Measurements from ENCODE around the gene CNEP1R1.

Gene CNEP1R1

DNA sequence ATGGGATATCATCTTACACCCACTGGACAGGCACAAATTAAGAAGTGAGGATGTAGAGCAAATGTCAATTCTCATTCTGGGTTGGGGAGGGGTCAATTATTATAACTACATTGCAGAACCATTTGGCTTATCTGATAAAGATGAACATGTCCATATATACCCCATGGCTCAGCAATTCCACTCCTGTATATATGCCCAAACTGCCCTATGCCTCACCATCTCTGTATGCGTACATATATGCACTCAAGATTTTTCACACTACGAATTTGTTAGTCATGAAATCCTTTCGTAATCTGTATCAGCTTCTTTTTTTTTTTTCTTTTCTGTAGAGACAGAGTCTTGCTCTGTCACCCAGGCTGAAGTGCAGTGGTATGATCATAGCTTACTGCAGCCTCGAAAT is 20.8 kb upstream of the CNEP1R1 start:
- TF ChIP-seq GATA2 (IDR thresholded peaks at IDR 0.05; ENCODE audit: low read depth, low read length), result no peak
- TF ChIP-seq GATA3 (IDR thresholded peaks at IDR 0.05; ENCODE audit: low read depth, low read length), result no peak

- TF ChIP-seq GATA2 (IDR thresholded peaks at IDR 0.05; ENCODE audit: low read depth, low read length) (no peak), GATA3 (IDR thresholded peaks at IDR 0.05; ENCODE audit: low read depth, low read length) (no peak)
Observed at GRCh38 chr16:50006964-50007363, 18.1 kb upstream of the CNEP1R1 start.

DNA sequence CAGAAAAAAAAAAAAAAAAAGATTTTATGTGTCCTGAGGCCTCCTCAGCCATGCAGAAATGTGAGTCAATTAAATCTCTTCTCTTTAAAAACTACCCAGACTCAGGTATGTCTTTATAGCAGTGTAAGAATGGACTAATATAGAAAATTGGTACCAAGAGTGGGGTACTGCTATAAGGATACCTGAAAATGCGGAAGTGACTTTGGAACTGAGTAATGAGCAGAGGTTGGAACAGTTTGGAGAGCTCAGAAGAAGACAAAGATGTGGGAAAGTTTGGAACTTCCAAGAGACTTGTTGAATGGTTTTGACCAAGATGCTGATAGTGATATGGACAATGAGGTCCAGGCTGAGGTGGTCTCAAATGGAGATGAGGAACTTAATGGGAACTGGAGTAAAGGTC is 17.3 kb upstream of the CNEP1R1 start:
- TF ChIP-seq GATA2 (IDR thresholded peaks at IDR 0.05; ENCODE audit: low read depth, low read length), result no peak
- no peak for TF ChIP-seq GATA3 (IDR thresholded peaks at IDR 0.05; ENCODE audit: low read depth, low read length)

DNA sequence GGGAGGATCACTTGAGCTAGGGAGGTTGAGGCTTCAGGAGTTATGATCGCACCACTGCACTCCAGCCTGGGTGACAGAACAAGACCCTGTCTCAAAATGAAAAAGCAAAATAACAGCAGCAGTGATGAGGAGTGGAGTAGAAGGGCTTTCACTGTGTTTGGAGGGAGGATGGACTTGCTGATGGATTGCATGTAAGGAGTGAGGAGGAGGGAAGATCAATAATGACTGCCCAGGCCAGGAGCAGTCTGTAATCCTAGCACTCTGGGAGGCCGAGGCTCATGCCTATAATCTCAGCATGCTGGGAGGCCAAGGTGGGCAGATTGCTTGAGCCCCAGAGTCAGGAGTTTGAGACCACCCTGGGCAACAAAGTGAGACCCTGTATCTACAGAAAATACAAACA is 14.8 kb upstream of the CNEP1R1 start:
- TF ChIP-seq GATA3 (IDR thresholded peaks at IDR 0.05; ENCODE audit: low read depth, low read length) (no peak), GATA2 (IDR thresholded peaks at IDR 0.05; ENCODE audit: low read depth, low read length) (no peak)

DNA sequence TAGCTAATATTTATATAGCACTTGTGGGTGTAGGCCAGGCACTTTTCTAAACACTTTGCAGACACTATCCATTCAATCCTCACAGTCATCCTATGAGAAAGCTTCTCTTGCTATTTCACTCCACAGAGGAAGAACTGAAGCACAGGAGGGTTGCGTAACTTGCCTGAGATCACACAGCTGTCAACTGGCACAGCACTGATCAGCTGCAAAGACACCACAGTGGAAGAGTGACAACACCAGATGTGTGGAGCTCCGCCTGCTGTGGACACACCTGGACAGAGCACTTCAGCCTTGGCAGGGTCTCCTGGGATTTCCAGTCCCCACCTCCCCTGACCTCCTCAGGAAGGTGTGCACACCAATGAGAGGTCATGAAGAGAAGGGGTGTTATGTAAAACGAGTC is 13.3 kb upstream of the CNEP1R1 start:
- no peak for TF ChIP-seq GATA3 (IDR thresholded peaks at IDR 0.05; ENCODE audit: low read depth, low read length)
- TF ChIP-seq GATA2 (IDR thresholded peaks at IDR 0.05; ENCODE audit: low read depth, low read length), result no peak

DNA sequence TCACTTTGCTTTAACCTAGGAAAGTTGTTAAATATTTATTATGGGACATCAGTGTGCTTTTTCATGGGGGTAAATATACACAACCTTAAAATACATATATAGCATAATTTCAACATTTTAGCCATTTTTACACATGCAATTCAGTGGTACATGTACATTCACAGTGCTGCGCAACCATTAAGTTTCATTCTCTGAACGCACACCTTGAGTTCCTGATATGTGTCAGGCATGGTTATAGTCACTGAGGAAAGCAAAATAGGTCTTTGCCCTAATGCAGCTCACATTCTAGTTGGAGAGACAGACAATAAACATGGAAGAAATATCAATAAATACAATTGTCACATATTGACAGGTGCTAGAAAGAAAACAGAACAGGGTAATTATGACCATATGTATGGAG is 12.8 kb upstream of the CNEP1R1 start:
- TF ChIP-seq GATA3 (IDR thresholded peaks at IDR 0.05; ENCODE audit: low read depth, low read length) (no peak), GATA2 (IDR thresholded peaks at IDR 0.05; ENCODE audit: low read depth, low read length) (no peak)

DNA sequence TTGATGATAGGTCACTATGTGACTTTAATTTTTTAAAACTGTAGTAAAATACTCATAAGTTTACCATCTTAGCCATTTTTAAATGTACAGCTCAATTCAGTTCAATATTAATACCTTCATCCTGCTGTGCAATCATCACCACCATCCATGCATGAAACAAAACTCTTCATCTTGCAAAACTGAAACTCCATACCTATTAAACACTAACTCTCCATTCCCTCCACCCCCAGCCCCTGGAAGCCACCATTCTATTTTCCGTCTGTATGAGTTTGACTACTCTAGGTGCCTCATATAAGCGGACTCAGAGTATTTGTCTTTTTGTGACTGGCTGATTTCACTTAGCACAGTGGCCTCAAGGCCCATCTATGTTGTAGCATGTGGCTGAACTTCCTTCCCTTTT is 9.4 kb upstream of the CNEP1R1 start:
- TF ChIP-seq GATA3 (IDR thresholded peaks at IDR 0.05; ENCODE audit: low read depth, low read length) (no peak), GATA2 (IDR thresholded peaks at IDR 0.05; ENCODE audit: low read depth, low read length) (no peak)

GRCh38 chr16:50017553-50017952 is 7.5 kb upstream of the CNEP1R1 start:
- no peak for TF ChIP-seq GATA3 (IDR thresholded peaks at IDR 0.05; ENCODE audit: low read depth, low read length)
- no peak for TF ChIP-seq GATA2 (IDR thresholded peaks at IDR 0.05; ENCODE audit: low read depth, low read length)

GRCh38 chr16:50021544-50021943 is 3.5 kb upstream of the CNEP1R1 start:
- no peak for TF ChIP-seq GATA3 (IDR thresholded peaks at IDR 0.05; ENCODE audit: low read depth, low read length)
- TF ChIP-seq GATA2 (IDR thresholded peaks at IDR 0.05; ENCODE audit: low read depth, low read length), result no peak

GRCh38 chr16:50023641-50024040 is 1.4 kb upstream of the CNEP1R1 start:
- no peak for TF ChIP-seq GATA3 (IDR thresholded peaks at IDR 0.05; ENCODE audit: low read depth, low read length)
- no peak for TF ChIP-seq GATA2 (IDR thresholded peaks at IDR 0.05; ENCODE audit: low read depth, low read length)

GRCh38 chr16:50024207-50024606 is 818 bp upstream of the CNEP1R1 start:
- TF ChIP-seq GATA3 (IDR thresholded peaks at IDR 0.05; ENCODE audit: low read depth, low read length) (no peak), GATA2 (IDR thresholded peaks at IDR 0.05; ENCODE audit: low read depth, low read length) (no peak)

DNA sequence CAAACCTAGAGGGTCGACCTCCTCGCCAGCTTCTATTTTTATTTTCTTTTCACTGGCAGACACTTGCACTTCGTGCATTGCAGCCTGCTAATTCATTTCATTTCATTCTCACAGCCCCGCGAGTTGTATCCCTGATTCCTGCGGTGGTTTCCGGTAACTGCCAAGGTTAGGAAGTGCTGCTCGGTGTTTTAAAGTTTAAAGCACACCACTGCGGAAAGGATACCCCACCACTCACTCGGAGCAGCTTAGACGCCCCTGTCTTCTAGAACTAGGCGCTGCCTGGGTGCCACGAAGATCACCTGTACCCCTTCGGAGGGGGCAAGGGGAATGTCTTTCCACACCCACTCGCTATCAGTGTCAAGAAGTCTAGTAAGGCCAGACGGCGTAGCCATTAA is 509 bp downstream of the CNEP1R1 start:
- TF ChIP-seq GATA3 (IDR thresholded peaks at IDR 0.05; ENCODE audit: low read depth, low read length) (no peak), GATA2 (IDR thresholded peaks at IDR 0.05; ENCODE audit: low read depth, low read length) (no peak)

DNA sequence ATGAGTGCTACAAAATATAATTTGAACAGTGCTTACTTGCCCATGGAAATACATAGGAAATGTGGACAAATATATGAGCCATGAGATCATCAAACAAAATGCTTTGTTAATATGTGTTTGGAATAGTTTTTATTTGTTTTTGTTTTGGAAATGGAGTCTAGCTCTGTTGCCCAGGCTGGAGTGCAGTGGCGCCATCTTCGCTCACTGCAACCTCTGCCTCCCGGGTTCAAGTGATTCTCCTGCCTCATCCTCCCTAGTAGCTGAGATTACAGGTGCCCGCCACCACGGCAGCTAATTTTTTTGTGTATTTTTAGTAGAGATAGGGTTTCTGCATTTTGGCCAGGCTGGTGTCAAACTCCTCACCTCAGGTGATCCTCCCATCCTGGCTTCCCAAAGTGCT is 2.8 kb downstream of the CNEP1R1 start:
- TF ChIP-seq GATA3 (IDR thresholded peaks at IDR 0.05; ENCODE audit: low read depth, low read length) (no peak), GATA2 (IDR thresholded peaks at IDR 0.05; ENCODE audit: low read depth, low read length) (no peak)

GRCh38 chr16:50035468-50035992 is 10.5 kb downstream of the CNEP1R1 start:
- no peak for TF ChIP-seq GATA2 (IDR thresholded peaks at IDR 0.05; ENCODE audit: low read depth, low read length)
- no peak for TF ChIP-seq GATA3 (IDR thresholded peaks at IDR 0.05; ENCODE audit: low read depth, low read length)

GRCh38 chr16:50036426-50036825 is 11.4 kb downstream of the CNEP1R1 start:
- TF ChIP-seq GATA3 (IDR thresholded peaks at IDR 0.05; ENCODE audit: low read depth, low read length) (no peak), GATA2 (IDR thresholded peaks at IDR 0.05; ENCODE audit: low read depth, low read length) (no peak)

- TF ChIP-seq GATA2 (IDR thresholded peaks at IDR 0.05; ENCODE audit: low read depth, low read length), result no peak
- no peak for TF ChIP-seq GATA3 (IDR thresholded peaks at IDR 0.05; ENCODE audit: low read depth, low read length)
Observed at GRCh38 chr16:50037662-50038220, 12.7 kb downstream of the CNEP1R1 start.

All from SH-SY5Y (cell line).